GM12875 (cell line): ENCODE measurements around the gene TMEM69.
"Not testable (repeated sequence)": the region's sequence is repeated elsewhere in the genome, so short reads cannot be mapped to it uniquely, and the experiment has no call there.

Source experiments
- H3K4me3 ChIP-seq: one replicate; pipeline ENCODE4 v1.5.1; 2011; ENCODE audit warnings: low read depth, low read length, control low read depth
- TF ChIP-seq, protein P1 (sequence below): IDR thresholded peaks from 2 replicates; pipeline ENCODE4 v1.5.1; 2011; ENCODE audit warnings: low read depth, mild to moderate bottlenecking, control low read depth, inconsistent platforms, low read length, moderate library complexity, borderline replicate concordance; ENCODE audit not compliant: insufficient read depth

TMEM69 gene

DNA sequence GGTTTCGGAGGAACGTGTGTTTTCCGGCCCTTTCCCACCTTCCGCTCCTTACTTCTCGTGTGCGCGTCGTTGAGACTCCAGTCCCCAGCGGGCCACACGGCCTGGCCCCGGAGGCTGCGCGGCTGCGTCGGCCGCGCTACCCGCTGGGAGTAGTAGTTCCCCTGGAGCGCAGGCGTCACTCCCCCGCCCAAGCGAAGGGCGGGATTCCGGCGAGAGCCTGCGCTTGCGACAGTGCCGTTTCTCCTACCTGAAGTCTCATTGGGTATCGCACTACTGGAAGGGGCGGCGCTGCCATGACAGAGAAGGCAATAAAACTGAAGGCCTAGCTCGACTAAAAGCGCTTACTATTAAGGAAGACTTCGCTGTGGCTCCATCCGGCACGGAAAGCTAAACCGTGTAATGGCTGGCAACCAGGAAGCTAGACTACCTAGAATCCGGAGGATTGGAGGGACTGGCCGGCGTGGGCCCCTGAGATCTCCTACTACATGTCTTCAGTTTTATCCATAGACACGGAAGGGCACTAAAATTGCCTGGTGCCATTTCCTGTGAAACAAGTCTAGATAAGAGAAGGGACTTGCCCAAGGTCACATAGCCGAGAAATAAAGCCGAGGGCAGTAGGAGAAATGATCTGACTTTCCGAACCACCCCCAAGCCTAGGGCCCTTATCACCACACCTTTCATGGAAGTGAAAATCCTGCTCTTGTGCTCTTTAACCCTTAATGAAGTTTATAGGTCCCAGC, 797 bp upstream of the TMEM69 start:
- TF ChIP-seq, protein P1, sequence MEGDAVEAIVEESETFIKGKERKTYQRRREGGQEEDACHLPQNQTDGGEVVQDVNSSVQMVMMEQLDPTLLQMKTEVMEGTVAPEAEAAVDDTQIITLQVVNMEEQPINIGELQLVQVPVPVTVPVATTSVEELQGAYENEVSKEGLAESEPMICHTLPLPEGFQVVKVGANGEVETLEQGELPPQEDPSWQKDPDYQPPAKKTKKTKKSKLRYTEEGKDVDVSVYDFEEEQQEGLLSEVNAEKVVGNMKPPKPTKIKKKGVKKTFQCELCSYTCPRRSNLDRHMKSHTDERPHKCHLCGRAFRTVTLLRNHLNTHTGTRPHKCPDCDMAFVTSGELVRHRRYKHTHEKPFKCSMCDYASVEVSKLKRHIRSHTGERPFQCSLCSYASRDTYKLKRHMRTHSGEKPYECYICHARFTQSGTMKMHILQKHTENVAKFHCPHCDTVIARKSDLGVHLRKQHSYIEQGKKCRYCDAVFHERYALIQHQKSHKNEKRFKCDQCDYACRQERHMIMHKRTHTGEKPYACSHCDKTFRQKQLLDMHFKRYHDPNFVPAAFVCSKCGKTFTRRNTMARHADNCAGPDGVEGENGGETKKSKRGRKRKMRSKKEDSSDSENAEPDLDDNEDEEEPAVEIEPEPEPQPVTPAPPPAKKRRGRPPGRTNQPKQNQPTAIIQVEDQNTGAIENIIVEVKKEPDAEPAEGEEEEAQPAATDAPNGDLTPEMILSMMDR, result no peak
- peak overlapping the region; percentile 88 for H3K4me3 ChIP-seq

DNA sequence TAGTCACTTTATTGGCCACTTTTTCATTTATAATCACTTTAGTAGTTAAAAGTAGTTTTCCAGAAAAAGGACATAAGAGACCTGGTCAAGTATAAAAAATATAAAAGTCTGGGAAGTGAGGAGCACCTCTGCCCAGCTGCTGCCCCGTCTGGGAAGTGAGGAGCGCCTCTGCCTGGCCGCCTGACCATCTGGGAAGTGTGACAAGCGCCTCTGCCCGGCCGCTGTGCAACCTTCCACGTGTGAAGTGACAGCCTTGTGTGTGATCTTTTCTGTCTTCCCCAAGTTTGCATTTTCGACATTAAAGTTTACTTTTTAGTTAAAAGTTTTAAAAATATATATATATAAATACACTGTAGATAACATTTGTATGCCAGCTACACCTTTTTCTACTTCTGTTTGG, 5.8 kb downstream of the TMEM69 start:
- not testable (repeated sequence) for H3K4me3 ChIP-seq

DNA sequence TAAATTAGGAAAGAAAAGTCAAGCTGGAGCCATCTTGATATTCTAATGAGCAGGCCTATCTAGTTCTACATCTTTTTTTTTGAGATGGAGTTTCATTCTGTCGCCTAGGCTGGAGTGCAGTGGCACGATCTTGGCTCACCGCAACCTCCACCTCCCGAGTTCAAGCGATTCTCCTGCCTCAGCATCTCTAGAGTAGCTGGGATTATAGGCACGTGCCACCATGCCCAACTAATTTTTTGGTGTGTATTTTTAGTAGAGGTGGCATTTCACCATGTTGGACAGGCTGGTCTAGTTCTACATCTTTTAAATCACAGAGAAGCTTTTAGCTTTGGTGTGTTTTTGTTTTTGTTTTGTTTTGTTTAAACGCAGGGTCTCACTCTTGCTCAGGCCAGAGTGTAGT, 6.8 kb downstream of the TMEM69 start:
- H3K4me3 ChIP-seq, result no peak overlapping the region
- TF ChIP-seq, protein P1, result no peak

DNA sequence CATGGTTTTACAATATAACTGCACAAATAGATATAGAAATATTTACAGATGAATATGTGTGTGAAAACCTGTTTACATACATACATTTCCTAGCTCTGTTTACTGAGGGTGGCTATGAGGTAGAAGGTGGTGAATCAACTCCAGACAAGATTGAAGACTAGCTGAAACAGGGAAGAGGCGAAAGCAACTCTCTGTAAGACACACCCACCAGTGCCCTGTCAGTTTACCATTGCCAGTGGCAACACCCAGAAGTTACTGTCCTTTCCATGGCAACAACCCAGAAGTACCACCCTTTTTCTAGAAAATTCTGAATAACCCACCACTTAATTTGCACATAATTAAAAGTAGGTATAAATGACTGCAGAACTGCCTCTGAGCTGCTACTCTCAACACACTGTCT, 16.7 kb downstream of the TMEM69 start:
- H3K4me3 ChIP-seq, result no peak overlapping the region
- TF ChIP-seq, protein P1, result no peak

DNA sequence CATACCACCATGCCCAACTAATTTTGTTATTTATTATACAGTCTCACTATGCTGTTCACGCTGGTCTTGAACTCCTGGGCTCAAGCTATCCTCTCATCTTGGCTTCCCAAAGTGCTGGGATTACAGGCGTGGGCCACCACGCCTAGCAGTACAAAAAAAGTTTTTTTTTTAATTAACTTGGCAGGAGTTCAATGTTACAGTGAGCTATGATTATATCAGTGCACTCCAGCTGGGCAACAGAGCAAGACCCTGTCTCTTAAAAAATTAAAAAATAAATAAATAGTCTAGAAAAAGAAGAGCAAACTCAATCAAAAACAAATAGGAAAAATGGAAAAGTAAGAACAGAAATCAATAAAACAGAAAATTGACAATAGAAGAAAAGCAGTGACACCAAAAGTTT, 25.7 kb downstream of the TMEM69 start:
- TF ChIP-seq, protein P1, result no peak
- no peak overlapping the region for H3K4me3 ChIP-seq

DNA sequence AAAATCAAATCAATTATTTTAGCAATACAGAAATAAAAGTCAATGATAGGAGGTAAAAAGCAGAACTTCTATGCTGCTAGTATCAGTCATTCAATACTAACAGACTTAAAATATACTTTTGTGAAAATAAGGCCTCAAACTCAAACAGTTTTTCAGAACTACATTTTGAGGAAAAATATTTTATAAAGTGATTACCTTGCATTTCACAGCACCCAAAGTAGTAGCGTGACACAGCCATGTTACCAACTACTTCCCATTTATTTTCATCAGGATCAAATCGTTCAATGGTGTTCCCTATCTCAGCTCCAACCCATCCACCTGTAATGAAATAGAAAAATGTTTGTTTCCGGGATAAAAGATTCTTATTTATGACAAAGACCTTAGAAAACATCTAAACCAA, 28.7 kb downstream of the TMEM69 start:
- H3K4me3 ChIP-seq, result no peak overlapping the region
- TF ChIP-seq, protein P1, result no peak

DNA sequence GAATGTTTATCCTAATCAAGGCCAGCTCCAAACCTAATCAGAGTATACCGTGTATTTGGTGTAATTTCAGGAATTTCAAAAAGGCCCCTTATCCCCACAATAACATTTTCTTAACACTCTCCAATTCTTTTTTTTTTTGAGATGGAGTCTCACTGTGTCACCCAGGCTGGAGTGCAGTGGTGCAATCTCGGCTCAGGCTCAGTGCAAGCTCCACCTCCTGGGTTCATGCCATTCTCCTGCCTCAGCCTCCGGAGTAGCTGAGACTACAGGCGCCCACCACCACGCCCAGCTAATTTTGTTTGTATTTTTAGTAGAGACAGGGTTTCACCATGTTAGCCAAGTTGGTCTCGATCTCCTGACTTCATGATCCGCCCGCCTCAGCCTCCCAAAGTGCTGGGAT, 29.4 kb downstream of the TMEM69 start:
- not testable (repeated sequence) for H3K4me3 ChIP-seq

DNA sequence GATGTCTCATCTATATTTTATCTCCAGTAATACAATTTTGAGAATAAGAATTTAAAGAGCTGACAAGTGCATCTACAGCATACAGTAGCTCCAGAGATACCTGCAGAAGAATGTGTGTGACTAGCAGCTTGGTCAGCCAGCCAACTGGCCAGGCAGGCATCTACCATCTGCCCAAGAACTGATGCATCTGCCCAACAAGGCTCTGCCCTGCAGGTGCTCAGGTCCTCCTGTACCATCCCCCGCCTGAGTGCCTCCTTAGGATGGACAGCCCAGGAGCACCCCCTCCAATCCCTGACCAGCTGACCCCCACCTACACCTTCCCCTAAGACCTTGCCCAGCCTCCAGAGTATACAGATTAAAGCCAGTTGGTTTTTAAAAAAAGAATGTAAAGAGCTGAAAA, 30.3 kb downstream of the TMEM69 start:
- TF ChIP-seq, protein P1, result no peak

More for the DNA sequence above, 30.3 kb downstream of the TMEM69 start:
- no peak overlapping the region for H3K4me3 ChIP-seq
